CMK (cell line): ENCODE results near the gene DACH1.
"Not testable (repeated sequence)": the region's sequence is repeated elsewhere in the genome, so short reads cannot be mapped to it uniquely, and the experiment has no call there.

ENCODE experiments used
- DNase-seq: peaks from one replicate; pipeline ENCODE4 v3.0.0-alpha.2; 2010; ENCODE audit warnings: low read depth

Gene DACH1

DNA sequence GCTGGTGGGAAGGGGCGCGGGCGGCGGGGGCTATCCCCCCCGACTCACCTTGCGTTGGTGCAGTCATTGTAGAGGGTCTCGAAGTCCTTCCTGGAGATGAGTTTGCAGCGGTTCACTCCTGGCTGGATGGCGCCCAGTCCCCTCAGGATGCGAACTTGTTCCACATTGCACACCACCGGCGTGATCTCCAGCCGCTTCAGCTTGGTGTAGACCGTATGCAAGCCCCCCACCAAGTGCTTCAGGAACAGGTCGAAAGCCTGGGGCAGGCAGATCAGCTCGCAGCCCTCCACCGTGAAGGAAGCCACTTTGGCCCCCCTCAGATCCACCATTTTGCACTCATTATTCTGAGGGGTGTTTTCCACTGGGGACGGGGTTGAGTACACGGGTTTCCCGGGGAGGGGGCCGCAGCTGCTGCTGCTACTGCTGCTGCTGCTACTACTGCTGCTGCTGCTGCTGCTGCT is 1.1 kb downstream of the DACH1 start:
- DNase-seq = no peak

DNA sequence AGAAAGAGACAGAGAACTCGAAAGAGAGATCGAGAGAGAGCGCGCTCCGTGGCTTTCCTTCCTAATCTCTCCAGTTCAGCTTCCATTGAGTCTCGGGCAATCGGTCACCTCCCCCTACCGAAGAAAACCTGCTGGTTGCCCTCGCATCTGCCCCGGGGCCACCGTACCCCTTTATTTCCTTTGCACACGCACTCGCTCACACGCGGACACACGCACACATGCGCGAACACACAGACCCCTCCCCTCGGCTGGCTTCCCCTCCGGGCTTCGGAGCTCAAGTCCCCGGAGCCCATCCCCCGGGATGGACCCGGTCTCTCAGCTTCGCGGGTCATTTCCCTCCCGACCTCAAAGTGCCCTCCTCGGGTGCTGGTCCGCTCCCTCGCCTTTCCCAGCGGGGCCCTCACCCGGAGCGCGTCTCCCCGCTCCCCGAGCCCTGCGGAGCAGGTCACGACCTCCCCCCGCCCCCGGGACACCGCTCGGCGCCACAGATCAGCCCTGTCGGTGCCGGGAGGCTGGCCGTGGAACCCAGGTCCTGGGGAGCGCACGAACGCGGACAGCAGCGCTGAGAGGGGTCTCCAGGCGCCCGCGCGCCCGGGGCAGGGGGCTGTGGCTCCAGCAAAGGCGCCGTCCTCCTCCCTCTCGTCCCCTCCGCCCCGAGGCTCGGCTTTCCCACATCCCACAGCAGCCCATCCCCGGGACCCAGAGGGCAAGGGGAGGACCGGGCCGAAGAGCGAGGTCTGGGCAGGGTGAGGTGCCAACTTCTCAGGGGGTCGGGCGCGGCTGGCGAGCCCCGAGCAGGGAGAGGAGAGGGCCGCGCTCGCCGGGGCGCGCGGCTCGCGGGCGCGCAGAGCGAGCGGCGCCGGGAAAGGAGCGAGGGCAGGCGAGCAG is 1.8 kb downstream of the DACH1 start:
- peak; percentile 85 for DNase-seq

GRCh38 chr13:71864094-71864985 is 2.7 kb downstream of the DACH1 start:
- peak; percentile 87 for DNase-seq

GRCh38 chr13:71863254-71863865 is 3.6 kb downstream of the DACH1 start:
- no peak for DNase-seq

GRCh38 chr13:71862459-71862943 is 4.5 kb downstream of the DACH1 start:
- no peak for DNase-seq

GRCh38 chr13:71861769-71862458 is 5.1 kb downstream of the DACH1 start:
- no peak for DNase-seq

- no peak for DNase-seq
These were observed 6.4 kb downstream of the DACH1 start for GRCh38 chr13:71860547-71861138.

GRCh38 chr13:71858647-71859046 is 8.4 kb downstream of the DACH1 start:
- DNase-seq = no peak

DNA sequence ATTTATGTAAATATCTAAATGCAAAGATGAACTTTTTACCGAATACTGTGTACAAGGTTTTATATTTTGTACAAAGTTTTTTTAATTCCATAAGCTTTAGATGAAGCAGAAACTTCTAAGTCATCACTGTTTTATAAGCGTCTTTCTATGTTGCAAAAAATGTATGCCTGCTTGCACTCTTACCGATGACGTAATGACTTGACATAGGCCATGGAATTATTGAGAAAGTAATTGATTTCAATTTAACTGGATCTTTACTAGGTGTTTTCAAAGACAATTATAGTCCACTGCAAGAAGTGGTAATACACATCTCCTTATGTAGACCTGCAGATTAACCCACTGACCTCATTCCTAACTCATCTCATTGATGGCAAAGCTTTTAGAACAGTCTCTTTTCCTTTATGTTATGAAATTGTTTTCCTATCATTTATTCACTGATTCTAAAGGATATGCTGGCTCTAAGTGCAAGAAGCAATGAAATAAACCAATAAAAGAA is 10.4 kb downstream of the DACH1 start:
- DNase-seq = no peak

GRCh38 chr13:71854401-71854800 is 12.6 kb downstream of the DACH1 start:
- DNase-seq = no peak

DNA sequence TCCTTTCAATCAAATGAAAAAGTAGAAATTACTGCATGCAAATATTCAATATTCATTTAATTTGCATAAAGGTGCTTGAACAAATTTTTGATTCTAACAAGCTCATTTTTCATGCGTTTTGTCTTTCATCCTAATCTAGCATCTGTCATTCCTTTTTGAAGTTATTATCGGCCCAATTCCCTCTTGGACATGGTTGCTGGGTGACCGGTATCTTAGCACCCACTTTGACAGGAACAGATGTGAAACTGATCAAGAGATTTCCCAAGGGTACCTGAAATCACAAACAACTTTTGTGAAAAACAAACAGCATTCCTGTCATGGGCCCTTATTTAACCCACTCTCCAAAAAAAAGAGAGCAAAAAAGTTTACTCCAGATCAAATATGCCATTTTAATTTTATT is 13.3 kb downstream of the DACH1 start:
- DNase-seq = no peak

- no peak for DNase-seq
These were observed 14.3 kb downstream of the DACH1 start for GRCh38 chr13:71852736-71853135.

- DNase-seq = no peak
These were observed 15.2 kb downstream of the DACH1 start for GRCh38 chr13:71851498-71852409.

DNA sequence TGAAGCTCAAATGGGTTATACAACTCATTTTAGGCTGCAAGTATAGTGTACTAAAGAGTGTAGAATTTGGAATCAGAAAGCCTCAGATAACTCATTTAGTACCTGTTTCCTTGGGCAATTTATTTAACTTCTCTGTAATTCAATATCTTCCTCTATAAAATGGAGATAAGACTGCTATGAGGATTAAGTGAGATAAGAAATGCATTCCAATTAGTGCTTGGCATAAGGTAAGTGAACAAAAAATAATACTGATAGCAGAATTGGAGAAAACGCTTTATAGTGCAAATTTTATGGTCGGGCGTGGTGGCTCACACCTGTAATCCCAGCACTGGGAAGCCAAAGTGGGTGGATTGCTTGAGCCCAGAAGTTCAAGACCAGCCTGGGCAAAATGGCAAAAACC is 25.0 kb downstream of the DACH1 start:
- no peak for DNase-seq

DNA sequence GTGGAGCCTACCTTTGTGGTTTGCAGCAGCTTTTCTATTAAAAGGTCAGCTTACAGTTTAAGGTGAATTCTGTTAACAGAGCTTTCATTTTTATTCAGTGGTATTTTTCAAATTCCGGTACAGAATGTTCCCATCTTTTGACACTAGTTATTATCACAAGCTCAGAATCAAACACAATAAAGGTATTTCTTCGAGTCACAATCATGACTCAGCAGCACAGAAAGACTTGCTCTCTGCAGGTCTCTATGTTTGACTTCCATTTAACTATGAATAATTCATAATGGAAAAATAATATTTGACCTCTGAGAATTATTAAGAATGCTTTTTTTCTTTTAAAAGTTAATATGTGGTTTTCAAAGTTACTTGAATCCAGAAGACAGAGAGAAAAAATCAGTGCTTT is 28.2 kb downstream of the DACH1 start:
- no peak for DNase-seq

GRCh38 chr13:71837582-71837981 is 29.4 kb downstream of the DACH1 start:
- not testable (repeated sequence) for DNase-seq

DNA sequence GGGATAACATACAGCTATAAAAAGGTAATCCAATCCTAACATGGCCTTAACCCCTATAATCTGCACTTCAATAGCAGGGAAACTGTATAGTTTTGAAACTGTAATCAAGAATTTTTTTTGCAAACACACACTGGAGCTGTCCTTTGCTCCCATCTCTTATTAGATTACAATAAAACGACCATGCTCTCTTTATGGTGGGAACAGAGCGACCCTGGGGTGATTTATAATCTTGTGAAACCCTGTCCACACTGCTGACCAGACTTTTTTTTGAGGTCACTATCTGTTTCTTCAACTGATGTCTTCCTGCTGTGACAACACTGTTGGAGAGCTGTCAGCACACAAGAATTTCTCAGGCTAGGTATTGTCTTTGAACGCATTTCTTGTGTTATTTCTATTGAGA is 35.3 kb downstream of the DACH1 start:
- no peak for DNase-seq

DNA sequence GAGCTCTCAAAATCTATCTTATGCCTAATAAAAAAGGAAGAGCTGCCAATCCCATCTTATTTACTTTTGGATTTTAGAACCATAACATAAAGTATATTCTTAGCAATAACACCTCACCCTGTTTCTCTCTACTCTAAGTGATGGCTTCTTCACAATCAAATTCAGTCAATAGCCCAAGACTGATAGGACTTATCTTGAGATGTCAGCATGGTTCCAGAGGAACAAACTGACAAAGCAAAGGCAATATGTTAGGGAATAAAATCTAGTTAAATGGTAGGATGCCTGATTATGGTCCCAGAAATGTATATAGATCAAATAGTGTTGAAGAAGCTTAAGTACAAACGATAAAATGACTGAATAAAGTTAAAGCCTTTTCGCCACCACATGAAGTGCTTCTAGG is 36.3 kb downstream of the DACH1 start:
- DNase-seq = no peak

GRCh38 chr13:71830323-71830722 is 36.7 kb downstream of the DACH1 start:
- DNase-seq = no peak

DNA sequence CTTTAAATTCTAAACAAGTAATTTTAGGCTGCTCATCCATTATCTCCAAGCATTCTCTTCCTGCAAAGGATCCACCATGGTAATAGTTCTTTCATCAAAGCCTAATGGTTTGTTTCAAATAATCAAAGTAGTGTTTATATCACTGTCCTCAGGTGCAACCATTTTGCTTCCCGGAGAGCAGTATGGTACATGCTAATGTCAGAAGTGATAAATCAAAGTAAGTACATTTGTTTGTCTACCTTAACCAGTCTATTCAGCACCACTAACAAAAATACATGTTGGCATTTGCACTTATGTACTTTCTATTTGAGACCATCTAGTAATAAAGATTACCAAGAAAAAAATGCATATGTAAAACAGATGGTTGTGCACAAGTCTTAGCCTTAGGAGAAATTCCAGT is 37.5 kb downstream of the DACH1 start:
- no peak for DNase-seq
